Heart left ventricle (tissue), 16 donors: ENCODE results near the gene LNP1. TPM values are rescaled to one million over a fixed set of nuclear protein-coding genes. Genes with fewer than 3 reads are reported as not detected.

Source experiments
- ATAC-seq, 4 donors: fragments of 200-7000 bp; cut with Tn5 transposase; one replicate each; pipeline ENCODE4 v1.9.1; 2020 to 2022; ENCODE audit warnings: moderate library complexity in 4 of 4, mild to moderate bottlenecking in 3 of 4, moderate number of reproducible peaks in 1 of 4
- DNase-seq, 5 donors: peaks; one replicate each; pipeline ENCODE4 v3.0.0-alpha.2; 2020
- H3K27ac ChIP-seq, 12 donors: fragments of 200-600 bp; sonication (generic) in 4 of 12; one replicate each; pipeline versions ENCODE4 v1.5.0 to v1.8.0; 2016 to 2022; ENCODE audit warnings: mild to moderate bottlenecking in 2 of 12
- H3K27me3 ChIP-seq, 9 donors: fragments of 200-600 bp; sonication (generic) in 2 of 9; one replicate each; pipeline versions ENCODE4 v1.5.1 to v1.8.0; 2016 to 2022; ENCODE audit warnings: mild to moderate bottlenecking in 3 of 9
- H3K36me3 ChIP-seq, 9 donors: fragments of 200-600 bp; sonication (generic) in 2 of 9; one replicate each; pipeline versions ENCODE4 v1.5.0 to v1.8.0; 2018 to 2022; ENCODE audit warnings: mild to moderate bottlenecking in 2 of 9
- H3K4me1 ChIP-seq, 12 donors: fragments of 200-600 bp; sonication (generic) in 4 of 12; one replicate each; pipeline versions ENCODE4 v1.5.0 to v1.8.0; 2016 to 2022; ENCODE audit warnings: mild to moderate bottlenecking in 3 of 12
- H3K4me3 ChIP-seq, 12 donors: fragments of 200-600 bp; sonication (generic) in 4 of 12; one replicate each; pipeline versions ENCODE4 v1.5.0 to v1.8.0; 2017 to 2022; ENCODE audit warnings: mild to moderate bottlenecking in 9 of 12, moderate library complexity in 4 of 12
- H3K9me3 ChIP-seq, 12 donors: fragments of 200-600 bp; sonication (generic) in 4 of 12; one replicate each; pipeline versions ENCODE4 v1.5.0 to v1.8.0; 2016 to 2022; ENCODE audit warnings: mild to moderate bottlenecking in 1 of 12
- POLR2A ChIP-seq, 2 donors: fragments of 450-650 bp; IDR thresholded peaks; one replicate each; pipeline ENCODE4 v1.6.1; 2017; ENCODE audit warnings: antibody characterized with exemption in 2 of 2, mild to moderate bottlenecking in 2 of 2, moderate library complexity in 2 of 2
- WGBS, 4 donors: extraction: QIAGEN DNeasy Blood & Tissue Kit in 2 of 4; methylation state at CpG; one replicate each; pipeline versions ENCODE4 v1.1.5 to v1.1.7; 2013 to 2018; 5-methylcytosine and 5-hydroxymethylcytosine counted together
- intact Hi-C, 10 donors: fragments of 100-400 bp; cut with DNase I; formaldehyde crosslinking; loops; one replicate each; pipeline versions ENCODE4 v1.11.1 to v1.14.2; 2022
- polyA plus RNA-seq, 2 donors: library from polyadenylated mRNA; stranded (reverse); fragments of 200-250 nt; gene quantifications; one replicate each; pipeline ENCODE4 v1.2.3, GENCODE V29; 2013
- total RNA-seq, 9 donors: library from RNA; depleted of rRNA in 2 of 9; stranded (reverse); fragments of >200 nt in 2 of 9; fragmentation: NEBNext Ultra II Directional in 3 of 9; extraction: Animal tissue kit (Norgen Biotek cat#: 25700) in 3 of 9; gene quantifications; one replicate each; pipeline versions ENCODE4 v1.1.0 to v1.2.4, GENCODE V29; 2016 to 2023
- TF ChIP-seq, protein P1 (sequence below), 12 donors: fragments of 200-600 bp; sonication (generic) in 4 of 12; IDR thresholded peaks; one replicate each; pipeline versions ENCODE4 v1.5.0 to v1.8.0; 2018 to 2022; ENCODE audit warnings: antibody characterized with exemption in 12 of 12, mild to moderate bottlenecking in 5 of 12
- donor health status: ischemic (EF 13 %, LVEDD 7.1; RV severe dilation, severe dysfunction).
- donor health status: healthy with polysubstance abuse.
- donor health status: DM: no; HTN: yes; CAD: no.
- donor health status: DM: no; HTN: no; CAD: no.
- donor health status: ischemic (EF 25% LVEDD 6.9; RV normal size, moderate dysfunction).
- donor health status: ischemic (EF 25% LVEDD 5.7; RV mildly dilated, moderate dysfunction).
- donor health status: healthy.
- donor health status: DM: yes; HTN: yes; CAD: no.
- donor health status: ischemic (EF 35%, LVEDD 5.7; RV mildly dilated, moderate dysfunction).
- donor health status: nonischemic (EF 11% LVEDD 7.7; RV severe dilation, severe dysfunction).
- donor health status: DM: yes; HTN: yes; CAD: no.
- donor health status: PGD.
- donor health status: ischemic (EF 29% LVEDD 5.4; RV normal size, mild dysfunction).
- donor health status: nonischemic (EF 23%, LVEDD 6.1; RV moderate dilation, normal function).

Gene LNP1
- total and polyA plus RNA-seq, 11 donors = 1.4 to 5.9 (median 3.5) TPM

- intact Hi-C loops = loop anchor here in 1 of 10 donors (10.0 kb wide), 1 partner anchor 52 kb away; the partner anchor contains the start of gene NIT2
- no peak overlapping the region for H3K4me3 ChIP-seq
- peaks cover 0 to 58% (median 51%) of the 10 kb centered on the region in 9 donors for H3K36me3 ChIP-seq
- peak overlapping the region in 10 of 12 donors; percentile 0 to 61 (median 38) for H3K27ac ChIP-seq
- peaks cover 0 to 16% (median 11%) of the 10 kb centered on the region in 12 donors for H3K9me3 ChIP-seq
- H3K4me1 ChIP-seq = peaks cover 0 to 27% (median 7%) of the 10 kb centered on the region in 12 donors
- DNase-seq = no peak
- no peaks in the 10 kb centered on the region for H3K27me3 ChIP-seq
- TF ChIP-seq, protein P1, sequence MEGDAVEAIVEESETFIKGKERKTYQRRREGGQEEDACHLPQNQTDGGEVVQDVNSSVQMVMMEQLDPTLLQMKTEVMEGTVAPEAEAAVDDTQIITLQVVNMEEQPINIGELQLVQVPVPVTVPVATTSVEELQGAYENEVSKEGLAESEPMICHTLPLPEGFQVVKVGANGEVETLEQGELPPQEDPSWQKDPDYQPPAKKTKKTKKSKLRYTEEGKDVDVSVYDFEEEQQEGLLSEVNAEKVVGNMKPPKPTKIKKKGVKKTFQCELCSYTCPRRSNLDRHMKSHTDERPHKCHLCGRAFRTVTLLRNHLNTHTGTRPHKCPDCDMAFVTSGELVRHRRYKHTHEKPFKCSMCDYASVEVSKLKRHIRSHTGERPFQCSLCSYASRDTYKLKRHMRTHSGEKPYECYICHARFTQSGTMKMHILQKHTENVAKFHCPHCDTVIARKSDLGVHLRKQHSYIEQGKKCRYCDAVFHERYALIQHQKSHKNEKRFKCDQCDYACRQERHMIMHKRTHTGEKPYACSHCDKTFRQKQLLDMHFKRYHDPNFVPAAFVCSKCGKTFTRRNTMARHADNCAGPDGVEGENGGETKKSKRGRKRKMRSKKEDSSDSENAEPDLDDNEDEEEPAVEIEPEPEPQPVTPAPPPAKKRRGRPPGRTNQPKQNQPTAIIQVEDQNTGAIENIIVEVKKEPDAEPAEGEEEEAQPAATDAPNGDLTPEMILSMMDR (IDR thresholded peaks at IDR 0.05) = no peak
- no peak for TF ChIP-seq POLR2A (IDR thresholded peaks at IDR 0.05)
- ATAC-seq = peak; percentile 62 to 81 (median 74)
Observed at GRCh38 chr3:100386437-100387074, 14.8 kb upstream of the LNP1 start.

GRCh38 chr3:100389025-100389424 lies 12.3 kb upstream of the LNP1 start:
- H3K9me3 ChIP-seq = peaks cover 0 to 16% (median 11%) of the 10 kb centered on the region in 12 donors
- H3K27me3 ChIP-seq = no peaks in the 10 kb centered on the region
- DNase-seq = no peak
- no peak overlapping the region for H3K4me3 ChIP-seq
- intact Hi-C loops = loop anchor here in 1 of 10 donors (10.0 kb wide), 1 partner anchor 54 kb away; the partner anchor contains the start of gene NIT2
- no peak overlapping the region for H3K27ac ChIP-seq
- TF ChIP-seq, protein P1 (IDR thresholded peaks at IDR 0.05) = no peak
- no peak for TF ChIP-seq POLR2A (IDR thresholded peaks at IDR 0.05)
- 96 to 100% (median 100%) methylated on average over 1 of the region's 1 CpG for WGBS, 4 donors
- peaks cover 0 to 34% (median 26%) of the 10 kb centered on the region in 9 donors for H3K36me3 ChIP-seq
- no peak for ATAC-seq
- peaks cover 0 to 32% (median 7%) of the 10 kb centered on the region in 12 donors for H3K4me1 ChIP-seq

- peak overlapping the region in 4 of 12 donors; percentile 14 to 42 (median 28) for H3K27ac ChIP-seq
Observed at GRCh38 chr3:100395679-100396431, 5.5 kb upstream of the LNP1 start.

More at GRCh38 chr3:100395679-100396431, 5.5 kb upstream of the LNP1 start:
- Histone ChIP-seq H3K9me3 (no peaks in the 10 kb centered on the region), H3K27me3 (no peaks in the 10 kb centered on the region), H3K36me3 (no peaks in the 10 kb centered on the region), H3K4me3 (no peak overlapping the region), H3K4me1 (peaks cover 2 to 50% (median 27%) of the 10 kb centered on the region in 12 donors)
- ATAC-seq = no peak
- intact Hi-C loops = no loop called here
- DNase-seq = no peak
- no peak for TF ChIP-seq POLR2A (IDR thresholded peaks at IDR 0.05)
- TF ChIP-seq, protein P1 (IDR thresholded peaks at IDR 0.05) = no peak
- 41 to 65% (median 58%) methylated on average over 2 of the region's 2 CpGs for WGBS, 4 donors
